IPS-15b (cell line): ENCODE results near the gene ZBTB2.

Source experiments
- H3K27me3 ChIP-seq: one replicate; pipeline ENCODE4 v1.6.1; 2013; ENCODE audit warnings: low read length; ENCODE audit not compliant: control insufficient read depth, insufficient read depth
- H3K36me3 ChIP-seq: one replicate; pipeline ENCODE4 v1.6.1; 2013; ENCODE audit warnings: low read length; ENCODE audit not compliant: control insufficient read depth, insufficient read depth
- H3K4me1 ChIP-seq: one replicate; pipeline ENCODE4 v1.6.1; 2013; ENCODE audit warnings: mild to moderate bottlenecking, low read length; ENCODE audit not compliant: control insufficient read depth, insufficient read depth
- H3K4me3 ChIP-seq: one replicate; pipeline ENCODE4 v1.5.1; 2013; ENCODE audit warnings: low read depth, low read length
- H3K9ac ChIP-seq: one replicate; pipeline ENCODE4 v1.6.1; 2013; ENCODE audit warnings: low read depth, mild to moderate bottlenecking, low read length
- H3K9me3 ChIP-seq: one replicate; pipeline ENCODE4 v1.6.1; 2013; ENCODE audit warnings: mild to moderate bottlenecking, low read length; ENCODE audit not compliant: control insufficient read depth, insufficient read depth

The ZBTB2 gene, protein sequence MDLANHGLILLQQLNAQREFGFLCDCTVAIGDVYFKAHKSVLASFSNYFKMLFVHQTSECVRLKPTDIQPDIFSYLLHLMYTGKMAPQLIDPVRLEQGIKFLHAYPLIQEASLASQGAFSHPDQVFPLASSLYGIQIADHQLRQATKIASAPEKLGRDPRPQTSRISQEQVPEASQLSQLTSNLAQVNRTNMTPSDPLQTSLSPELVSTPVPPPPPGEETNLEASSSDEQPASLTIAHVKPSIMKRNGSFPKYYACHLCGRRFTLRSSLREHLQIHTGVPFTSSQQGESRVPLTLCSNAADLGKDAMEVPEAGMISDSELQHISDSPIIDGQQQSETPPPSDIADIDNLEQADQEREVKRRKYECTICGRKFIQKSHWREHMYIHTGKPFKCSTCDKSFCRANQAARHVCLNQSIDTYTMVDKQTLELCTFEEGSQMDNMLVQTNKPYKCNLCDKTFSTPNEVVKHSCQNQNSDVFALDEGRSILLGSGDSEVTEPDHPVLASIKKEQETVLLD

DNA sequence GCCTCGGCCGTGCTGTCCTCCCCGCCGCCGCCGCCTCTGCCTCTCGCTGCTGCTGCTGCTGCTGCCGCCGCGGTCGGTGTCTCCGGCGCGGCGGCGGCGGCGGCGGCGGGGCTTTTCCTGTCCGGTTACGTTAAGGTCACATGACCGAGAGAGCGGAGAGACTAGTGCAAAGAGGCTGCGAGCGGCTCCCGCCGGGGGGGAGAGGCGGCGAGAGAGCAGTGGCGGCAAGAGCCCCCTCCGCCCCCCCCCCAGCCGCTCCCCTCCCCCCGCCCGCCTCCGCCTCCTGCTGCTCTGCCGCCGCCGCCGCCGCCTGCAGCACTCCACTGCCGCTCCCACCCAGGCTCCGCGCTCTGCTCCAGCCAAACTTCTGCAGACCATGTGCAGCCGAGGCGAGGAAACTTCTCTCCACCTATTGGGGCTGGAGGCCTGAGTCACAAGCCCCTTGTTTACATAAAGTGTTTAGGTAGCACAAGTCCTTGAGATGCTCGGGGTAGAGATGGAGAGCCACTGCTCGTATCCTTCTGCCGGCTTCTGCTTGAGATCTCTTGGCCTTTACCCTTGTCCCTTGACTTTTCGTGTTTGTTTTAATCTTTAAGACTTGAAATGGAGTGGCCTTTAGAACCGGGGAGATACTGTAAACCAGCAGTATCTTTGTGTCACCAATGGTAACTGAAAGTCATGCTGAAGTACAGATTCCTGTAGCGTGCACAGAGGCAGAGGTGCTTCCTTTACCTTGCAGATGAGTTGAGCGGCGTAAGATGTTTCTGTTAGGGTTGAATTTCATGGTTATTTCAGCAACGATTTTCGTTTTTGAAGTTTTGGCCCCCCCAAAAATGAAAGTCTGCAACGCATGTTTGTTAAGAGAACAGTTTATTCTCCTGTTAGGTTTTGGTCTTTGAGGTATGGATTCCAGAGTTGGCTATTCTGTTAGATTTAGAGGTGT lies at the start of gene ZBTB2:
TSS of gene ZBTB2 (minus strand) at position 89 of the 943 bp plus-strand sequence. CDS start 17,922 bp downstream, outside the sequence.
- Histone ChIP-seq H3K36me3 (no peaks in the 10 kb centered on the region), H3K27me3 (no peaks in the 10 kb centered on the region), H3K4me3 (peak within 1 kb of the TSS; percentile 90), H3K4me1 (peaks cover 11% of the 10 kb centered on the region), H3K9ac (peak within 1 kb of the TSS; percentile 88), H3K9me3 (no peaks in the 10 kb centered on the region)

DNA sequence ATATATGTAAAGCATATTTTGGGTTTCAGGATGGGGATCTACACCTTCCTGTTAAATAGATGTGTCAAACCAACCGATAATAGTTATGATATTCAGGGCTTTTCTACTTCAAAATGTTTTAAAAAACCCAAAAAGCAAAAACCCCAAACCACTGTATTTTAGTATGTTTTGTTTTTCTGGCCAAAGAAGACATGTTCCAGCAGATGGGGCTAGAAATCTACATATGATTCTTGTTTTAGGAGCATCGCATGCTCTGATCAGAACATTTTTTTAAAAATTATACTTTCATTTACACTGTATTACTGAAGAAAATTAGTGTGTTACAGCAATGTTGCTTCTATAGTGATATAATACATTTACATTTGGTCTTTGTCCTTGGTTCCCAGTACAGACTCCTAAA lies 49.6 kb upstream of the ZBTB2 start:
- Histone ChIP-seq H3K36me3 (no peaks in the 10 kb centered on the region), H3K4me1 (no peaks in the 10 kb centered on the region), H3K4me3 (no peak overlapping the region), H3K9ac (no peak overlapping the region), H3K9me3 (no peaks in the 10 kb centered on the region), H3K27me3 (no peaks in the 10 kb centered on the region)

DNA sequence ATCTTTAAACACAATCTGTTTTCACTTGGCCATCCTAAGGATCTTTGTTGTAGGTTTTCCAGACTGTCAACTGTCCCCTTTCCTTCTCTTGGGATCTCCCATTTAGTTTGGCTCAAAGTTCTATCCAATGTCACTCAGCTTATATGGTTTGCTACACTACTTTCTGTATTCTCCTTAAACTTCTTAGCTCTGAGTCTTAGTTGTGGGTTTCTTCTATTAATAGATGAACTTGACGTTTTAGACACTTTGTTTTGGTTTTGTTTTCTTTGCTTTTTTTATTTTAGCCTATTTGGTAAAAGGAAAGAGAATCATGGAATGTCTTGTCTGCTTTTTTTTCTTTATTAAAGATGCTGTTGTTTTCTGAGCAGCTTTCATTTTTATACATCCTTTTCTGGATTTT lies 49.1 kb upstream of the ZBTB2 start:
- H3K9ac ChIP-seq, result no peak overlapping the region
- no peaks in the 10 kb centered on the region for H3K9me3 ChIP-seq
- H3K36me3 ChIP-seq, result no peaks in the 10 kb centered on the region
- H3K27me3 ChIP-seq, result no peaks in the 10 kb centered on the region
- no peak overlapping the region for H3K4me3 ChIP-seq
- H3K4me1 ChIP-seq, result no peaks in the 10 kb centered on the region

DNA sequence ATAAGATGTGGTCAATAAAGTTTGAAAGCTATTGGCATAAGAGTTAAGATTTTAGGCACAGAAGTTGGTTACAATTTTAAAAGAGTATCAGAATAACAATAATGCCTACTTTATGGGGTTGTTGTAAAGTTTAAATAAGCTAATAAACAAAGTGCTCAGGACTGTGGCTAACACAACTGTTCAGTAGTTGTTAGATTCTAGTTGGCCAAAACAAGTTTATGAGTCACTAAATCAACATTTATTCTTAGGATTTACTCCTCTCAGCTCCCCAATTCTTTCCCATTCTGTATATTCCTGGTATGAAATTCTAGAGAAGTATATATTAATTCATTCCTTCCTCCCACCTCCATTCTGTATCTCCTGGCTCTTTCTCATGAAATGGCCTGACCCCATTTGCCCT lies 46.0 kb upstream of the ZBTB2 start:
- H3K4me3 ChIP-seq, result no peak overlapping the region
- no peaks in the 10 kb centered on the region for H3K9me3 ChIP-seq
- no peaks in the 10 kb centered on the region for H3K36me3 ChIP-seq
- no peaks in the 10 kb centered on the region for H3K27me3 ChIP-seq
- H3K4me1 ChIP-seq, result no peaks in the 10 kb centered on the region
- H3K9ac ChIP-seq, result no peak overlapping the region

DNA sequence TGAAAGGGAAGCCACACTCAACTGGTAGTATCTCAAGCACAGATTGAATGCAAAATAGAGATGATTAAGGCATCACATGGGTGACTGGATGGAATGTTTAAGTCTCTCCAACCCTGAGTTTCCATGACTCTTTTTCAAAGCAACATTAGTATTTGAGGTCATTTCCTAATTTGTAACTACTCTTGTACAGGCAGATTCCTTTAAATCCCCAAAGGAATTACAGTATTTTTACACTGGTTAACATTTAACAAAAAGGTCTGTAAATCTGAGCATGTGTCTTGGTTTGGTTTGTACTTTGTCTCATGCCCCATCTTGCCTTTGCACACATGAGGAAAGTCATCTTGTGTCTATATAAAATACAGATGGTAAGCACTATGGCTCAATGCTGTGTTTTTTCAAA lies 45.4 kb upstream of the ZBTB2 start:
- Histone ChIP-seq H3K4me1 (no peaks in the 10 kb centered on the region), H3K9me3 (no peaks in the 10 kb centered on the region), H3K9ac (no peak overlapping the region), H3K4me3 (no peak overlapping the region), H3K27me3 (no peaks in the 10 kb centered on the region), H3K36me3 (no peaks in the 10 kb centered on the region)

DNA sequence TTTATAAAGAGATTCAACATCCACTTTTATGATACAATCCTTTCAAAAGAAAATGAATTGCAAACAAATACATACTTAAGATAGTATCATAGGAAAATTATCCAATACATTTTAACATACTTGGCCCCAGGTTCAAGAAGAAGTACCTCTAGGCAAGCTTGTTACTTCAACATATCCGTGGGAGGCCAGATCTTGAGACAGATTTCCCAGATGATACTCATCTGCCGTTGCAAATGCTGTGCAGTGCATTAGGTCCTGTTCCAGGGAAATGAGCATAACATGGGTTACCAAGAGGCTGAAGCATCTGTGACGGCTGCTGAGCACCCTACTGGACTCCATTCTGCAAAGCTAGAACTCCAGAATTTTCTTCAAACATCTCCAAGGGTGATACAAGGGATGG lies 44.9 kb upstream of the ZBTB2 start:
- H3K27me3 ChIP-seq, result no peaks in the 10 kb centered on the region
- no peaks in the 10 kb centered on the region for H3K4me1 ChIP-seq
- H3K36me3 ChIP-seq, result peaks cover 2% of the 10 kb centered on the region
- H3K9me3 ChIP-seq, result no peaks in the 10 kb centered on the region
- no peak overlapping the region for H3K4me3 ChIP-seq
- no peak overlapping the region for H3K9ac ChIP-seq

DNA sequence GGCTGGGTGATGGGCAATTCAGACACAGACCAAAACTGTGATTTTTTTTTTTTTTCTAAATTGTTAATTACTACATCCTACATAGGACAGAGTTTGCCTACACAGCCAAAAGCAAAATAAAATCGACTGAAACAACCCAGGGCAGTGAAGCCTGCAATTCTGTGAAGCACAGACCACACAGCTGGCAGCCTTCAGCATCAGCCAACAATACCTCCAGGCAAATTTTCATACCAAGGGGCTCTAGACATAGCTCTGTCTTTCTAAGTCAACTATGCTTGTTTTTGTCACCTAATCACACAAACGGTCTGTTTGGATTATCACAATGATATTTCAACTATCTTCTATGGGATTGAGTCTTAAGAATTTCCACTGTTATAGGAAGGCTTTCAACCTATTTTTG lies 43.0 kb upstream of the ZBTB2 start:
- no peaks in the 10 kb centered on the region for H3K4me1 ChIP-seq
- H3K9ac ChIP-seq, result no peak overlapping the region
- H3K9me3 ChIP-seq, result no peaks in the 10 kb centered on the region
- H3K27me3 ChIP-seq, result no peaks in the 10 kb centered on the region
- H3K4me3 ChIP-seq, result no peak overlapping the region
- H3K36me3 ChIP-seq, result peaks cover 9% of the 10 kb centered on the region

DNA sequence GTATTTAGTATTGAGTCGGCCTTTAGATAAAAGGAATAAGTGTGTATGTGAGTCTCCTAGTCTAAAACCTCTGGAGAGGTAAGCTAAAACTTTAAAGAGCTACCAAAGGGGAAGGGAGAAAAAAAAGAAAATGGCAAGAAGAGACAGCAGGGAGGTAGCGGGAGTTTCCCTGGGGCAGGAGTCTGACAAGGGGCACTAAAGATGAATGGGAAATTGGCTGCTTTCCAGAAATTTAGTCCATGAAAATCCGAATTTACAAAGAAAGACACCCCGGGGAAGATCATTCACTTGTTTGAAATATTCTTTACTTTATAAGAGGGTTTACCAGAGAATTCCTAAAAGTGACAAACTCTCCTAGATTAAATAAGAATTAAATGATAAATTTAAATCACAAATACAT lies 41.3 kb upstream of the ZBTB2 start:
- no peaks in the 10 kb centered on the region for H3K4me1 ChIP-seq

DNA sequence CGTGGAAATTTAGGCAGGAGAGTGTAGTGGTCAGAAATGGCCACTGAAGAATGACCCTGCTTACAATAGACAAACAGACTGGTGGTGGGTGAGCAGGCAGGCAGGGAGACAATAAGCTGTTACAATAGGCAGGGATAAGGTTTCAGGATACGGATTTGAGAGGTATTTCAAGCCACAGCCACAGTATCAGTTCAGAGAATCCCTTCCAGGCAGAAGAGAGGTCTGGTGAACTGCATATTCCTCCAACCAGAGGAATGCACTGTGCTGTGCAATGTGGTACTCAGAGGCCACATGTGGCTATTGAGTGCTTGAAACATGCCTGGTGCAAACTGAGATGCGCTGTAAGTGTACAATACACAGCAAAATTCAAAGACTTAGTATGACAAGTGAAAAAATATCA lies 40.0 kb upstream of the ZBTB2 start:
- peaks cover 14% of the 10 kb centered on the region for H3K36me3 ChIP-seq
- H3K9ac ChIP-seq, result no peak overlapping the region
- no peaks in the 10 kb centered on the region for H3K9me3 ChIP-seq
- H3K27me3 ChIP-seq, result no peaks in the 10 kb centered on the region
- no peak overlapping the region for H3K4me3 ChIP-seq
- no peaks in the 10 kb centered on the region for H3K4me1 ChIP-seq

More for the DNA sequence above, 41.3 kb upstream of the ZBTB2 start:
- Histone ChIP-seq H3K36me3 (peaks cover 10% of the 10 kb centered on the region), H3K27me3 (no peaks in the 10 kb centered on the region), H3K9ac (no peak overlapping the region), H3K4me3 (no peak overlapping the region), H3K9me3 (no peaks in the 10 kb centered on the region)

DNA sequence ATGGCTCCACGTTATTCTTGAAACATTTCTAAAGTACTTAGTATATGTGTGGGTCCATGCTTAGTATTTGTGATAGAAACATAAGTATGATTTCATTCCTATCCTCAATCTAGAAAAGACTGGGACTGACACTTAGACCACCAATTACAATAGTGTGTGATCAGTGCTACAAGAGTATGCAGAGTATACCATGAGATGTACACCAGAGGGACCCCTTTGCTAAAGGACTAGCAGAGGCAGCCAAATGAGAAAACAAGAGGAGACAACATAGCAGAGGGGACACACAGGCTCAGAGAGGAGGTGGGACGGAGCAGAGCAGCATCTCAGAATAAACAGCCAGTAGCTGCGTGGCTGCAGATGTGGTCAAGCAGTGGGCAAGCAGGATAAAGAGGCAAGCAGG lies 39.5 kb upstream of the ZBTB2 start:
- H3K36me3 ChIP-seq, result peaks cover 14% of the 10 kb centered on the region
- no peak overlapping the region for H3K4me3 ChIP-seq
- no peaks in the 10 kb centered on the region for H3K9me3 ChIP-seq
- no peaks in the 10 kb centered on the region for H3K27me3 ChIP-seq
- no peak overlapping the region for H3K9ac ChIP-seq
- H3K4me1 ChIP-seq, result no peaks in the 10 kb centered on the region

DNA sequence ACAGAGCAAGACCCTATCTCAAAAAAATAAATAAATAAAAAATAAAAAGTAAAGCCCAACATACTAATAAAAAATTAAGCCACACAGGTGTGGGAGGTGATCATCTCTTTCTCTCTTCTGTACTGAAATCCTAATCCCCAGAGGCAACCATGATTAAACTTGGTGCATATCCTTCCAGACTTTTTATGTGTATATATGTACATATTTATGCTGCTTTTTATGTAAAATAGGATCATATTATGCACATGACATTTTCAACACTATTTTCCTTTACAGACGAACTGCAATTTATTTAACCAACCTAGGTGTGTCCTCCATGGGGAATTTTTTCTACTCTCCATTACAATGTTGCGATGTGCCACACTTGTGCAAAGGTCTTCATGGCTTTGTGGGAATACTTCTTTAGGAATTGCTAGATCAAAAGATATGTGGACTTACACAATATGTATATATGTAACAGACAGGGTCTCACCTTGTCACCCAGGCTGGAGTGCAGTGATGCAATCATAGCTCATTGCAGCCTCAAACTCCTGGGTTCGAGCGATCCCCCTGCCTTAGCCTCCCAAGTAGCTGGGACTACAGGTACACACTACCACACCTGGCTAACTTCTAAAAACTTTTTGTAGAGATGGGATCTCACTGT lies 36.9 kb upstream of the ZBTB2 start:
- Histone ChIP-seq H3K36me3 (peaks cover 16% of the 10 kb centered on the region), H3K4me1 (no peaks in the 10 kb centered on the region), H3K4me3 (no peak overlapping the region), H3K9me3 (no peaks in the 10 kb centered on the region), H3K9ac (no peak overlapping the region), H3K27me3 (no peaks in the 10 kb centered on the region)
